NCI-H1694 (cell line): ENCODE results near the gene PPM1E.
"Not testable (repeated sequence)": the region's sequence is repeated elsewhere in the genome, so short reads cannot be mapped to it uniquely, and the experiment has no call there.

Experiments used
- DNase-seq: peaks from one replicate; lab custom pipeline; 2025; lab: John Stamatoyannopoulos, UW

Gene PPM1E

GRCh38 chr17:58779446-58779845, 23.8 kb downstream of the PPM1E start:
- no peak for DNase-seq

- DNase-seq = no peak
These were observed 27.7 kb downstream of the PPM1E start for GRCh38 chr17:58783380-58783779.

- DNase-seq = no peak
These were observed 29.4 kb downstream of the PPM1E start for GRCh38 chr17:58785097-58785496.

DNA sequence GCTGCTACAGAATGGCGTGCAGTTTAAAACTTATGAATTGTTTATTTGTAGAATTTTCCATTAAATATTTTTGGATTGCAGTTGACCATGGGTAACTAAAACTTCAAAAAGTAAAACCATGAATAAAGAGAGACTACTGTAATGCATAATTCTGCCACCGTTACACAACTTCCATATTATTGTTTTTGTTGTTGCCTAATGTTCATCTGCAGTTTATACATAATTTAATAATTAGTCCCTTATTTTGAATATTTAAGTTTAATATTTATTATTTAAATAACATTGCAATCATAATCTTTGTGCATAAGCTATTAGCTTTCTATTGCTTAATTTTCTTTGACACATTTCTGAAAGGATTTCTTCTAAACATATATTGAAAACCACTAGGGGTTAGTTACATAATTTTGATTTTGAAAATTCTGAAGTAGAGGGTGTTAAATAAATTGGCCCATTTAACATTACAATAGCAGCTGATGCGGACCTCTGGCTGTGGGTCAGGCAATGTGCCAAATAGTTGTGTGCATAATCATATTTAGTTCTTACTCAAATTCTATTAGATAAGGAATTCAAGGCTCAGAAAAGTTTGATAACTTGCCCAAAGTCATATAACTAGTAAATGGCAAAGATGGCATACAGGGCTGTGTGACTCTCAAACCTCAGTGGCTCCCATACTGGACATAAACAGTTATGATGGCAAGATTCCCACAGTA, 31.1 kb downstream of the PPM1E start:
- DNase-seq = no peak

DNA sequence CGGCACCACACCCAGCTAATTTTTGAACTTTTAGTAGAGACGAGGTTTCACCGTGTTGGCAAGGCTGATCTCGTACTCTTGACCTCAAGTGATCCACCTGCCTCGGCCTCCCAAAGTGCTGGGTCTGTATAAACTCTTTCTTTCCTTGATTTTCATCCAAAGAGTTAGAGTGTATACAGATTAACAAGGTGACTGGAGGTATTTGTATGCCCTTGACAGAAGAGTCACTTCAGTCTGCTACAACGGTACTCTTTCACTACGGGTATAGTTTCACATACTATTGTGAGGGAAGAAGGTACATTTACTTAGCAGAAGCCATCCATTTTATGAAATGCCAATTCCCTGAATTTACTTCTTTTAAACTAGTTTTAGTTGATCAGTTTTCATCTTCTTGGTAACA, 32.5 kb downstream of the PPM1E start:
- no peak for DNase-seq

GRCh38 chr17:58789160-58789559, 33.5 kb downstream of the PPM1E start:
- DNase-seq = no peak

DNA sequence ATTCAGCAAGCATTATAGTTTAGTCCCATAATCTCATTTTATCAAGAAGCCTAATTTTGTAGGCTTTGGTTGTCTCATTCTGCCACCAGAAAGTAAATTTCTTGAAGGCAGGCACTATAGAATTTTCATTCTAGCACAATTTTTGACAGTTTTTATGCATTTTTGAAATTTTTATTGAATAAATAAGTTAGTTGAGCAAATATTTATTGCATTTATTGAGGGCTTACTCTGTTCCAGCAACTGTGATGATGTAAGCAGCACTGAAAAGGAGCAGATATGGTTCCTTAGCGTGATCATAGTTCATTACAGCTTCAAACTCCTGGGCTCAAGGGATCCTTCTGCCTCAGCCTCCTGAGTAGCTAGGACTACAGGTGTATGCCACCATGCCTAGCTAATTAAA, 34.2 kb downstream of the PPM1E start:
- no peak for DNase-seq

DNA sequence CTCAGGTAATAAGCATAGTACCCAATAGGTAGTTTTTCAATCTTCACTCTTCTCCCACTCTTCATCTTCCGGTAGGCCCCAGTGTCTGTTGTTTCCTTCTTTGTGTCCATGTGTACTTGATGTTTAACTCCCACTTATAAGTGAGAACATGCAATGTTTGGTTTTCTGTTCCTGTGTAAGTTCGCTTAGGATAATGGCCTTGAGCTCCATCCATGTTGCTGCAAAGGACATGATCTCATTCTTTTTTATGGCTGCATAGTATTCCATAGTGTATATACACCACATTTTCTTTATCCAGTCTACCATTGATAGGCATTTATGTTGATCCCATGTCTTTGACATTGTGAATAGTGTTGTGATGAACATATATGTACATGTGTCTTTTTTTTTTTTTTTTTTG, 38.9 kb downstream of the PPM1E start:
- not testable (repeated sequence) for DNase-seq

DNA sequence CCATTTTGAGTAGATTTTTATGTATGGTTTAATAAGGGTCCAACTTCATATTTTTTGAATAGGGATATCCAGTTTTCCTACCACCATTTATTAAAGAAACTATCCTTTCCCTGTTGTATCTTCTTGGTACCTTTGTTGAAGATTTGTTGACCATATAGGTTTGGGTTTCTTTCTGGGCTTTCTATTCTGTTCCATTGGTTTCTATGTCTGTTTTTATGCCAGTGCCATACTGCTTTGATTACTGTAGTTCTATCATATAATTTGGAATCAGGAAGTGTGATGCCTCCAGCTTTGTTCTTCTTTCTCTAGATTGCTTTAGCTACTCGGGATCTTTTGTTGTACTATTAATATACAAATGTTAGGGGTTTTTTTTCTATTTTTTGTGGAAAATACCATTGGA, 46.5 kb downstream of the PPM1E start:
- DNase-seq = no peak

GRCh38 chr17:58806046-58806445, 50.4 kb downstream of the PPM1E start:
- DNase-seq = no peak

- no peak for DNase-seq
These were observed 53.2 kb downstream of the PPM1E start for GRCh38 chr17:58808609-58809563.

DNA sequence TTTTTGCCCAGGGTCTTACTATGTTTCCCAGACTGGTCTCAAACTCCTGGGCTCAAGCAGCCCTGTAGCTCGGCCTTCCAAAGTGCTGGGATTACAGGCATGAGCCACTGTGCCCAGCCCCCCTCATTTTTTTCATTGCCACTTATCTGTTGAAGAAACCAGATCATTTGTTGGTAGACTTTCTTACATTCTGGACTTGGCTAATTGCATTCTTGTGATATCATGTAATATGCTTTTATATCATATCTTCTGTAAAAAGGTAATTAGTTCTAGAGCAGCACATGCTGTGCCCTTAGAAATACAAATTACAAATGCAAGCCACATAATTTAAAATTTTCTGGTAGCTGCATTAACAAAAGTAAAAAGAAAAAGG, 53.9 kb downstream of the PPM1E start:
- DNase-seq = no peak

GRCh38 chr17:58811290-58811689, 55.6 kb downstream of the PPM1E start:
- no peak for DNase-seq

- no peak for DNase-seq
These were observed 58.1 kb downstream of the PPM1E start for GRCh38 chr17:58813712-58814111.

DNA sequence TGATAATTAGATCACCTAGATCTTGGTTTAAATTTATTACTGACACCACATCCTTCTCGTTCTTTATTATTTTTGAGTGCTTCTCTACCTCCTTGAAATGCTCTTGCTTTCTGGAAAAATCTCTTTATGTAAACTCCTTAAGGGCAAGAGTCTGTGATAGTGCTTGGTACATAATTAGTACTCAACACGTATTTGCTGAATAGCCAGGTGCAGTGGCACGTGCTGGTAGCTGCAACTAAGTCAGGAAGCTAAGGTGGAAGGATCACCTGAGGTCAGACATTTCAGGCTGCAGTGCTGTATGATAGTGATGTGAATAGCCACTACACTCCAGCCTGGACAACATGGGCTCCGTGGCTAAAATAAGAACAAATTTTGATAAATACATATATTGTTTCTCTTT, 63.0 kb downstream of the PPM1E start:
- DNase-seq = no peak

DNA sequence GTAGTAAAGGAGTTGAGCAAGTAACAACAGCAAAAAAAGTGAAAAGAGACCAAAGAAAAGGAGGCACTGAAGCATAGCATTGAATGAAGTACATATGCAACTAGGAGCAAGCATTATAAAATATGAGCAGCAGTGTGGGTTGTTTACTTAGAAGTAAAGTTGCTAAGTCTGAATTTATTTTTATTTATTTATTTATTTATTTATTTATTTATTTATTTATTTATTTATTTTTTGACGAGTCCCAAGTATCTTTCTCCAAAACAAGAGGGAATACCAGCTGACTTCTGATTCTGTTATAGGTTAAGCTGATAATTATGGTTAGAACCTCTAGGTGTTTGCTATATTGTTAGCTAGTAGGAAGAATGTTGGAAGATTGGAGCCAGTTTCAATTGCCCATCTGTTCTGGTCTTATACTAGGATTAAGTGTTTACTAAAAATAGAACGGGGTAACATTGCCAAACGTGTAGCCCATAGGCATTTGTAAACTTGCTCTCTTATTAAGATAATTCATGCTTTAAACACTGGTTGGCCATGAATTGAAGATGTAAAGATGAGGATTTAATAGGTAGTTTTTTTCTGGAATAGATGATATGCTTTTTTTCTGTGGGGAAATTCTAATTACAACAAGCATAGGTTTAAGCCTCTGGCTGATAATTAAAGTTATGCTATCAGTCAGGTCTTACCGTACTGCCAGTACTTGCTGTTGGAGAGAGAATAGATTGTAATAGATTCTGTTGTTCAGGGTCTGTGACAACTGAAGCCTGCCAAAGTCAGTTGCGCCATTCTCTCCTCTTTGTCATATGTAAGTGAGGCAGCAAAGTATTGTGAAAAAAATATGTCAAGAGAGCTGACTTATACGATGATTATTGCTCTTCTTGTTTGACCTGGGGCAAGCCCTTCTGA, 66.7 kb downstream of the PPM1E start:
- peak; percentile 33 for DNase-seq

DNA sequence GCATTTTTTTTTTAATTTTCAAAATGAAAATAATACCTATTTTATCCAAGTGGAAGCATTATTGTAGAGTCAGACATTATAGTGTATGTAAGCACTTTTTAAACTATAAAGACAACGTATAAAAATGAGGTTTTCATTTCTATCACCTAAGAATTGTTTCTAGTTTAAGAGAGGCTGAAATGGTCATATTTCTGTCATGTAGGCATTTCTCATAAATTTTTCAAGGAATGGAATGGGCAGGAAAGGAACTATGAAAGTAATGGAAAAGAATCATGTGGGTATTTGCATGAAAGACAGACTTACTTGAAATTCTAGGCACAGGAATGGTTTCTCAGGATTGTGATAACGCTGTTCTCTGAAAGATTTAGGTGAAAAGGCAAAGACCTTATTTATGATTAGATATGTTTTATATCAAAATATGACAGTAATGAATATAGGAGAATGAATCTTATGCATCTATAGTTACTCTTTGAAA, 67.4 kb downstream of the PPM1E start:
- no peak for DNase-seq

DNA sequence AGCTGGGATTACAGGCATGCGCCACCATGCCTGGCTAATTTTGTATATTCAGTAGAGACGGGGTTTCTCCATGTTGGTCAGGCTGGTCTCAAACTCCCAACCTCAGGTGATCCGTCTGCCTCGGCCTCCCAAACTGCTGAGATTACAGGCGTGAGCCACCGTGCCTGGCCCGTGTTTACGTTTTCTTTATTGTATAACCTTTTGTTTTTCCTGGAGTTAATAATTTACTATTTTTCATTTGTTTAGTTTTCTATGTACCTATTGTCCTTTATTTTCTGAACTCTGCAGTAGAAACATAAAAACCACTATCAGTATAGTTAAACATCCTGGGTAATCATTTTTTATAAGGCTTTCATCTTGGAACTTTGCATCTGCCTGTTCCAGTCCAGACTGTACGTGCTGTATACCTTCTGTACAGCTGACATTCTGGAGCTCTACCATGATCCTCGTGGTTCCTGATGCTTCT, 73.6 kb downstream of the PPM1E start:
- DNase-seq = no peak

DNA sequence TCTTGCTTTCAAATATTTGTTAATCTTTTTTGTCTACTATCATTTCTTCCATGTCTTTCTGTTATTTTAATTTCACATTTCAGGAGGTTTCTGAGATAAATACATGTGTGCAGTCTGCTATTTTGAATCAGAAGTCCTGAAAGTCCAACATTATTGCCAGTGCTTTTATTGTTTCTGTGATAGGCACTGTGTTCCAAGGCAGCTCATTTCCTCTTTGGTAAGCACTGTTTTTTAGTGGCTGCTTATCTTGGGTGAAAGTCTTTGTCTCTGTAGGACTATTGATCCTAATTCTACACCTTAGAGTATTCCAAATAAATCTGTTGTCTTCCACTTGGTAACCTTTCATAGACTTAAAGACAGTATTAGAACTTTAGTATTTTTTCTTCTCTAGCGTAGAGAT, 76.1 kb downstream of the PPM1E start:
- DNase-seq = no peak

DNA sequence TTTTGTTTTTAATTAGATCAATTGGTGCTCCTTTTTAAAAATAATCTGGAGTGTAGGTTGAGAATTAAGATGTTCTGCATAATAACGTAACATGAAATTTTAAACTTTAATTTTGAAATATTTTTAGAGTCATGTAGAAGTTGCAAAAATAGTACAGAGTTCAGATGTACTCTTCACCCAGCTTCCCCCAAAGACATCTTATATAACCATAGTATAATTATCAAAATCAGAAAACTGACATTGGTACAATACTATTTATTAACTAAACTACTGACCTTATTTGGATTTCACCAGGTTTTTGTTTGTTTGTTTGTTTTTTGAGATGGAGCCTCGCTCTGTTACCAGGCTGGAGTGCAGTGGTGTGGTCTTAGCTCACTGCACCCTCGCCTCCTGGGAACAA, 76.9 kb downstream of the PPM1E start:
- no peak for DNase-seq

DNA sequence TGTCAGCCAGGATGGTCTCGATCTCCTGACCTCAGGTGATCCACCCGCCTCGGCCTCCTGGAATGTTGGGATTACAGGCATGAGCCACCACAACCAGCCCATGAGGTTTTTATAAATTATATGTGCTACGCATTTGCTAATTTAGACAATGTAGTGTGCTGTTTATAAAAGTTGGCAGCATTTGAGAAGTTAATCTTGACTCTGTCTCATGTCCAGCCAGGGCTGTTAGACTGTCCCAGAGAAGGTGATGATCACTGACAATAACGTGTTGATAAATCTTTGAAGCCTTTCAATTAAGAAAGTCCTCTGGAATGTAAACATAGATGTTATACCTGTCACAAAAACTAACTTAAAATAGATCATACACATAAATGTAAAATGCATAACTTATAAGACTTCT, 82.0 kb downstream of the PPM1E start:
- no peak for DNase-seq
